HCT116 (cell line): ENCODE data around the gene KMT2E. TPM values are rescaled to one million over a fixed set of nuclear protein-coding genes. Genes with fewer than 3 reads are reported as not detected.

ENCODE experiments used
- ATAC-seq: fragments of 200-7000 bp; cut with Tn5 transposase; 2 replicates; pipeline ENCODE4 v1.9.1; 2020; ENCODE audit warnings: mild to moderate bottlenecking, moderate library complexity
- BruUV-seq: library from RNA; stranded (reverse); fragments of 400-500 nt; replicated peaks from 2 replicates; lab custom pipeline; 2021; lab: Mats Ljungman, UMichigan
- CTCF ChIA-PET: fragments of 300-600 bp; sonication (Branson Sonifier 250); formaldehyde crosslinking; loops from one replicate; lab custom pipeline; 2021; ENCODE audit warnings: antibody characterized with exemption; lab: Charles Lee
- POLR2A ChIA-PET: fragments of 300-600, 350-600 bp; sonication (Branson Sonifier 250); formaldehyde crosslinking; loops from one replicate; lab custom pipeline; 2021; ENCODE audit warnings: antibody characterized with exemption; lab: Charles Lee
- RAD21 ChIA-PET, 2 experiments: fragments of 300-600 bp; sonication (Branson Sonifier 250); formaldehyde crosslinking; loops; one replicate each; lab custom pipeline; 2023; ENCODE audit warnings: low total read pairs in 2 of 2; ENCODE audit not compliant: uncharacterized antibody in 2 of 2, unreplicated experiment in 2 of 2, low non-redundant PET in 1 of 2; lab: Charles Lee
- DNase-seq: peaks from one replicate; pipeline ENCODE4 v3.0.0-alpha.2; 2010; ENCODE audit warnings: low read depth, low spot score
- H2AFZ ChIP-seq: fragments of 200-600 bp; shearing (Covaris generic), sonication (generic); 2 replicates; pipeline ENCODE4 v1.6.1; 2017; ENCODE audit warnings: low read depth, mixed run types, mixed read lengths, antibody characterized with exemption, low read length; ENCODE audit not compliant: poor library complexity, severe bottlenecking
- H3K27ac ChIP-seq: 2 replicates; pipeline ENCODE4 v1.5.1; 2012; ENCODE audit warnings: low read depth, low read length
- H3K27me3 ChIP-seq: fragments of 200-600 bp; sonication (generic); 2 replicates; pipeline ENCODE4 v1.6.1; 2016; ENCODE audit warnings: mixed run types, low read length, mixed read lengths; ENCODE audit not compliant: insufficient read depth
- H3K36me3 ChIP-seq, 2 experiments: fragments of 200-500 bp in 1 of 2; fragments of 200-600 bp in 1 of 2; sonication (Bioruptor generic) in 1 of 2; sonication (generic) in 1 of 2; 2 replicates each; pipeline versions ENCODE4 v1.5.1 to v1.6.1; 2014 to 2016; ENCODE audit warnings: low read length in 2 of 2, inconsistent platforms in 1 of 2, mixed read lengths in 1 of 2, mixed run types in 1 of 2; ENCODE audit not compliant: insufficient read depth in 2 of 2, control insufficient read depth in 1 of 2
- H3K4me1 ChIP-seq, 2 experiments: fragments of 200-600 bp in 1 of 2; sonication (generic) in 1 of 2; 2 replicates each; pipeline versions ENCODE4 v1.5.1 to v1.6.1; 2012 to 2017; ENCODE audit warnings: low read length in 2 of 2, inconsistent platforms in 1 of 2, mild to moderate bottlenecking in 1 of 2, mixed read lengths in 1 of 2, mixed run types in 1 of 2, moderate library complexity in 1 of 2; ENCODE audit not compliant: insufficient read depth in 2 of 2, control insufficient read depth in 1 of 2
- H3K4me2 ChIP-seq: fragments of 200-600 bp; sonication (generic); 2 replicates; pipeline ENCODE4 v1.6.1; 2017; ENCODE audit warnings: mixed run types, low read length, mixed read lengths
- H3K4me3 ChIP-seq, 2 experiments: fragments of 200-600 bp in 1 of 2; sonication (generic) in 1 of 2; replicated peaks in 1 of 2; 2 replicates each; pipeline ENCODE4 v1.5.1; 2011 to 2016; ENCODE audit warnings: low read length in 2 of 2, control low read depth in 1 of 2, low read depth in 1 of 2, mild to moderate bottlenecking in 1 of 2, mixed read lengths in 1 of 2, mixed run types in 1 of 2
- H3K79me2 ChIP-seq: fragments of 200-600 bp; sonication (generic); 2 replicates; pipeline ENCODE4 v1.6.1; 2017; ENCODE audit warnings: mild to moderate bottlenecking, mixed run types, low read length, moderate library complexity, mixed read lengths; ENCODE audit not compliant: insufficient read depth
- H3K9ac ChIP-seq: fragments of 200-600 bp; sonication (generic); 2 replicates; pipeline ENCODE4 v1.6.1; 2016; ENCODE audit warnings: low read length, mixed read lengths
- H3K9me2 ChIP-seq: fragments of 200-600 bp; sonication (generic), shearing (Covaris generic); 2 replicates; pipeline ENCODE4 v1.6.1; 2017; ENCODE audit warnings: mixed run types, mild to moderate bottlenecking, moderate library complexity; ENCODE audit not compliant: insufficient read depth
- H3K9me3 ChIP-seq, 2 experiments: fragments of 200-500 bp in 1 of 2; fragments of 200-600 bp in 1 of 2; sonication (Bioruptor generic) in 1 of 2; sonication (generic) in 1 of 2; 2 replicates each; pipeline ENCODE4 v1.6.1; 2014 to 2017; ENCODE audit warnings: low read length in 2 of 2, mixed read lengths in 2 of 2, inconsistent platforms in 1 of 2, low read depth in 1 of 2, mild to moderate bottlenecking in 1 of 2, mixed run types in 1 of 2, moderate library complexity in 1 of 2; ENCODE audit not compliant: control insufficient read depth in 1 of 2, insufficient read depth in 1 of 2
- H4K20me1 ChIP-seq: fragments of 200-600 bp; sonication (generic), shearing (Covaris generic); 2 replicates; pipeline ENCODE4 v1.6.1; 2017; ENCODE audit warnings: mixed run types, mild to moderate bottlenecking, moderate library complexity; ENCODE audit not compliant: insufficient read depth
- CBX3 ChIP-seq: IDR thresholded peaks from 2 replicates; pipeline ENCODE4 v1.6.1; 2012; ENCODE audit warnings: low read depth
- ELF1 ChIP-seq: IDR thresholded peaks from 2 replicates; pipeline ENCODE4 v1.6.1; 2012; ENCODE audit warnings: low read depth, borderline replicate concordance
- EZH2 ChIP-seq: fragments of 200-600 bp; sonication (generic); IDR thresholded peaks from 2 replicates; pipeline ENCODE4 v1.6.1; 2017; ENCODE audit warnings: antibody characterized with exemption, mixed run types
- EZH2phosphoT487 ChIP-seq: fragments of 200-600 bp; IDR thresholded peaks from 2 replicates; pipeline ENCODE4 v1.6.1; 2018; ENCODE audit warnings: antibody characterized with exemption, borderline replicate concordance
- RAD21 ChIP-seq: IDR thresholded peaks from 2 replicates; pipeline ENCODE4 v1.6.1; 2012; ENCODE audit warnings: low read depth, mild to moderate bottlenecking
- TCF7L2 ChIP-seq: IDR thresholded peaks from 2 replicates; pipeline ENCODE4 v1.7.0; 2011; ENCODE audit warnings: borderline replicate concordance, inconsistent platforms; ENCODE audit not compliant: insufficient read depth, insufficient read length; ENCODE audit errors: extremely low read depth
- intact Hi-C: fragments of 100-400 bp; cut with micrococcal nuclease; formaldehyde crosslinking; loops from 2 replicates; pipeline ENCODE4 v1.10.0; 2022
- total RNA-seq: library from RNA; stranded (reverse); gene quantifications from one replicate; pipeline ENCODE4 v1.2.1, GENCODE V29; 2021; ENCODE audit not compliant: unreplicated experiment
- TF ChIP-seq, protein P1 (sequence below): IDR thresholded peaks from 2 replicates; pipeline ENCODE4 v1.6.1; 2012
- TF ChIP-seq, protein P2 (sequence below), 3 experiments: fragments of 200-600 bp in 1 of 3; sonication (generic) in 1 of 3; IDR thresholded peaks in 2 of 3; conservative IDR thresholded peaks in 1 of 3; 2 replicates each; pipeline ENCODE4 v1.5.1; 2012 to 2017; ENCODE audit warnings: low read depth in 2 of 3, low read length in 2 of 3, antibody characterized with exemption in 1 of 3, borderline replicate concordance in 1 of 3, control low read depth in 1 of 3, mild to moderate bottlenecking in 1 of 3, mixed read lengths in 1 of 3, mixed run types in 1 of 3, moderate library complexity in 1 of 3; ENCODE audit not compliant: insufficient read depth in 1 of 3

The KMT2E gene
- total RNA-seq, 1 experiment from 2014 or later: 39.8 TPM

DNA sequence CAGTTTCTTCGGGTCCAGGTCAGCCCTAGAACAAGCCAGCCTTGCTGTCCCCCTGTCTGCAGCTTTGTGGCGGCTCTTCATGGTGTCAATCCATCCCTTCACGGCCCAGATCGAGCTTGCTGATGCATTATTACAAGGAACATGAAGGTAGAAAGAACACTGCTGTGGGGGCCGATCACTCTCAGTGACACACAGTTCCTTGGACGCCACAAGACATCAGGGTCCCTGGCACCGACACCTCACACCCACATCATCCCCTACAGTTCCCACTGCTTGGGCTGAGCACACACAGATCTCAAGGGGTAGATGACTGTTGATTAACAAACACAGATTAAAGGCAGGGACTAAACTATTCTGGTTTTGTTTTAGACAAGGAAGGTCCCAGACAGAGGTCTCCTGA lies 119.4 kb downstream of the KMT2E start:
- no peaks in the 10 kb centered on the region for H3K36me3 ChIP-seq
- intact Hi-C loops: no loop called here

More for the DNA sequence above, 119.4 kb downstream of the KMT2E start:
- H3K27ac ChIP-seq: no peak overlapping the region
- no peaks in the 10 kb centered on the region for H3K9me3 ChIP-seq
- H3K4me1 ChIP-seq: peaks cover 0 to 11% of the 10 kb centered on the region in 2 experiments; a peak in 1 of 4 replicates
- POLR2A ChIA-PET: no interaction called here
- ATAC-seq (no peak), DNase-seq (no peak)
- H3K4me2 ChIP-seq: no peak overlapping the region
- RAD21 ChIA-PET: no interaction called here
- H4K20me1 ChIP-seq: no peaks in the 10 kb centered on the region
- no peak overlapping the region for H3K4me3 ChIP-seq
- no peak overlapping the region for H2AFZ ChIP-seq
- no TSS peak for BruUV-seq
- H3K27me3 ChIP-seq: no peaks in the 10 kb centered on the region
- H3K9me2 ChIP-seq: no peaks in the 10 kb centered on the region
- TF ChIP-seq CBX3 (no peak), EZH2 (no peak), EZH2phosphoT487 (no peak), RAD21 (no peak), TCF7L2 (no peak), ELF1 (no peak)
- TF ChIP-seq, protein P1, sequence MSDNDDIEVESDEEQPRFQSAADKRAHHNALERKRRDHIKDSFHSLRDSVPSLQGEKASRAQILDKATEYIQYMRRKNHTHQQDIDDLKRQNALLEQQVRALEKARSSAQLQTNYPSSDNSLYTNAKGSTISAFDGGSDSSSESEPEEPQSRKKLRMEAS: no peak
- TF ChIP-seq, protein P2, sequence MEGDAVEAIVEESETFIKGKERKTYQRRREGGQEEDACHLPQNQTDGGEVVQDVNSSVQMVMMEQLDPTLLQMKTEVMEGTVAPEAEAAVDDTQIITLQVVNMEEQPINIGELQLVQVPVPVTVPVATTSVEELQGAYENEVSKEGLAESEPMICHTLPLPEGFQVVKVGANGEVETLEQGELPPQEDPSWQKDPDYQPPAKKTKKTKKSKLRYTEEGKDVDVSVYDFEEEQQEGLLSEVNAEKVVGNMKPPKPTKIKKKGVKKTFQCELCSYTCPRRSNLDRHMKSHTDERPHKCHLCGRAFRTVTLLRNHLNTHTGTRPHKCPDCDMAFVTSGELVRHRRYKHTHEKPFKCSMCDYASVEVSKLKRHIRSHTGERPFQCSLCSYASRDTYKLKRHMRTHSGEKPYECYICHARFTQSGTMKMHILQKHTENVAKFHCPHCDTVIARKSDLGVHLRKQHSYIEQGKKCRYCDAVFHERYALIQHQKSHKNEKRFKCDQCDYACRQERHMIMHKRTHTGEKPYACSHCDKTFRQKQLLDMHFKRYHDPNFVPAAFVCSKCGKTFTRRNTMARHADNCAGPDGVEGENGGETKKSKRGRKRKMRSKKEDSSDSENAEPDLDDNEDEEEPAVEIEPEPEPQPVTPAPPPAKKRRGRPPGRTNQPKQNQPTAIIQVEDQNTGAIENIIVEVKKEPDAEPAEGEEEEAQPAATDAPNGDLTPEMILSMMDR (IDR thresholded peaks at IDR 0.05 in 2 of 3, conservative IDR thresholded peaks at IDR 0.05 in 1 of 3; ENCODE audit: borderline replicate concordance in 1 of 3, insufficient read depth in 1 of 3, low read depth in 2 of 3, low read length in 2 of 3): no peak
- TF ChIP-seq, all 23 proteins: peak for 0
- CTCF ChIA-PET: no interaction called here
- no peak overlapping the region for H3K9ac ChIP-seq
- H3K79me2 ChIP-seq: peaks cover 8% of the 10 kb centered on the region; the same call in 1 of the 2 replicates
